ENCODE measurements around the gene USH1G. TPM values are rescaled to one million over a fixed set of nuclear protein-coding genes. Genes with fewer than 3 reads are reported as not detected.

Gene USH1G
- total and polyA plus RNA-seq, 2 of the 13 experiments (the other 11 are each of a cell fraction or from before 2014, with no cell fraction given) = 0.04 TPM; not detected in 1

GRCh38 chr17:74960570-74961342 lies 37.7 kb upstream of the USH1G start (continued):
- no peak for TF ChIP-seq ZFP36L2 (CRISPR knock-in tag; IDR thresholded peaks at IDR 0.05)
- no peak for TF ChIP-seq POLR2G (IDR thresholded peaks at IDR 0.05; ENCODE audit: low read depth, low read length)
- no peak for TF ChIP-seq HIVEP1 (CRISPR knock-in tag; IDR thresholded peaks at IDR 0.05)
- no peak for TF ChIP-seq PRPF4 (IDR thresholded peaks at IDR 0.05; ENCODE audit: low read depth, low read length, poor library complexity, severe bottlenecking)
- TF ChIP-seq SNAPC2 (CRISPR knock-in tag; IDR thresholded peaks at IDR 0.05) = 0 out of 2 replicates have a peak, but pooled peaks have one; percentile 73
- TF ChIP-seq SNAPC4 (CRISPR knock-in tag; IDR thresholded peaks at IDR 0.05) = no peak
- 0 out of 2 replicates have a peak, but pooled peaks have one; percentile 14 for TF ChIP-seq ZNF350 (CRISPR knock-in tag; IDR thresholded peaks at IDR 0.05; ENCODE audit: borderline replicate concordance, low read depth)
- TF ChIP-seq TBX2 (CRISPR knock-in tag; IDR thresholded peaks at IDR 0.05; ENCODE audit: borderline replicate concordance) = peak; percentile 72; the same call in 1 of the 2 replicates
- TF ChIP-seq SNAPC5 (CRISPR knock-in tag; IDR thresholded peaks at IDR 0.05; ENCODE audit: borderline replicate concordance) = peak; percentile 69; the same call in 1 of the 2 replicates
- peak in 1 of 2 experiments; percentile 57; a peak in 1 of 4 replicates for TF ChIP-seq ATF4 (CRISPR knock-in tag; IDR thresholded peaks at IDR 0.05)
- TF ChIP-seq ZNF768 (CRISPR knock-in tag; IDR thresholded peaks at IDR 0.05) = peak; percentile 65; the same call in 1 of the 2 replicates
- no peak for TF ChIP-seq ZNF30 (CRISPR knock-in tag; IDR thresholded peaks at IDR 0.05)
- 0 out of 2 replicates have a peak, but pooled peaks have one; percentile 51 for TF ChIP-seq ATF7-NPFF (CRISPR knock-in tag; IDR thresholded peaks at IDR 0.05; ENCODE audit: low read depth)
- peak; percentile 89 for TF ChIP-seq ZNF781 (CRISPR knock-in tag; IDR thresholded peaks at IDR 0.05; ENCODE audit: borderline replicate concordance, not compliant biosample characterization)
- TF ChIP-seq DZIP1 (CRISPR knock-in tag; IDR thresholded peaks at IDR 0.05) = peak; percentile 56; the same call in 1 of the 2 replicates
- TF ChIP-seq PITX1 (CRISPR knock-in tag; IDR thresholded peaks at IDR 0.05) = peak; percentile 75; the same call in 1 of the 2 replicates
- TF ChIP-seq ZNF740 (CRISPR knock-in tag; IDR thresholded peaks at IDR 0.05) = peak; percentile 73; the same call in 1 of the 2 replicates

All from HepG2 (cell line).